ENCODE results near the gene TTC9.

- TF ChIP-seq, protein P1, sequence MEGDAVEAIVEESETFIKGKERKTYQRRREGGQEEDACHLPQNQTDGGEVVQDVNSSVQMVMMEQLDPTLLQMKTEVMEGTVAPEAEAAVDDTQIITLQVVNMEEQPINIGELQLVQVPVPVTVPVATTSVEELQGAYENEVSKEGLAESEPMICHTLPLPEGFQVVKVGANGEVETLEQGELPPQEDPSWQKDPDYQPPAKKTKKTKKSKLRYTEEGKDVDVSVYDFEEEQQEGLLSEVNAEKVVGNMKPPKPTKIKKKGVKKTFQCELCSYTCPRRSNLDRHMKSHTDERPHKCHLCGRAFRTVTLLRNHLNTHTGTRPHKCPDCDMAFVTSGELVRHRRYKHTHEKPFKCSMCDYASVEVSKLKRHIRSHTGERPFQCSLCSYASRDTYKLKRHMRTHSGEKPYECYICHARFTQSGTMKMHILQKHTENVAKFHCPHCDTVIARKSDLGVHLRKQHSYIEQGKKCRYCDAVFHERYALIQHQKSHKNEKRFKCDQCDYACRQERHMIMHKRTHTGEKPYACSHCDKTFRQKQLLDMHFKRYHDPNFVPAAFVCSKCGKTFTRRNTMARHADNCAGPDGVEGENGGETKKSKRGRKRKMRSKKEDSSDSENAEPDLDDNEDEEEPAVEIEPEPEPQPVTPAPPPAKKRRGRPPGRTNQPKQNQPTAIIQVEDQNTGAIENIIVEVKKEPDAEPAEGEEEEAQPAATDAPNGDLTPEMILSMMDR (IDR thresholded peaks at IDR 0.05; ENCODE audit: low read depth, low read length, poor library complexity, severe bottlenecking), result no peak
- no peak for TF ChIP-seq EZH2phosphoT487 (IDR thresholded peaks at IDR 0.05; ENCODE audit: borderline replicate concordance, low read length)
These were observed 40.6 kb upstream of the TTC9 start for GRCh38 chr14:70601162-70601561.
